Upper lobe of left lung (tissue), 4 donors: ENCODE data around the gene DEPDC5.

ENCODE experiments used
- POLR2A ChIP-seq, 4 donors: fragments of 450-650 bp; IDR thresholded peaks; one replicate each; pipeline ENCODE4 v1.5.1; 2016 to 2017; ENCODE audit warnings: antibody characterized with exemption in 4 of 4, mild to moderate bottlenecking in 2 of 4
- TF ChIP-seq, protein P1 (sequence below), 6 experiments: fragments of 450-650 bp in 4 of 6; fragments of 200-600 bp in 2 of 6; sonication (generic) in 2 of 6; IDR thresholded peaks; one replicate each; pipeline ENCODE4 v1.5.1; 2016 to 2019; ENCODE audit warnings: antibody characterized with exemption in 6 of 6

DNA sequence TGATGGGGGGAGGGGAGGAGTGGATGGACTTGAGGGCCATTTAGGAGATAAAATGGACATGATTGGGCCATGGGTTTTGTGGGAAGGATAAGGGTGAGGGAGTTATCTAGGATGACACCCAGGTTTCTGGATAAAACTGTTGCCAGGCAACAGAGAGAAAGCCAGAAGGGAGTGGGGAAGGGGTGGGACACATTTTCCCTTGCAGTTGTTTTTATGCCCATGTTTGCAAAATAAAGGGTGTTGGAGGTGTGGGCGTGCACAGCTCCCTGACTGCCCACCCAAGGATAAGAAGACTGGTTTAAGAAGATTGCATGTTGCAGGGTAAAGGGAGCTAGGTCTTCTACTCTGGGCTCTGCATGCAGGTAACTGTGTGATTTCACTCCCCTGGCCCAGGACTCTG is 172.2 kb downstream of the DEPDC5 start:
- TF ChIP-seq, protein P1, sequence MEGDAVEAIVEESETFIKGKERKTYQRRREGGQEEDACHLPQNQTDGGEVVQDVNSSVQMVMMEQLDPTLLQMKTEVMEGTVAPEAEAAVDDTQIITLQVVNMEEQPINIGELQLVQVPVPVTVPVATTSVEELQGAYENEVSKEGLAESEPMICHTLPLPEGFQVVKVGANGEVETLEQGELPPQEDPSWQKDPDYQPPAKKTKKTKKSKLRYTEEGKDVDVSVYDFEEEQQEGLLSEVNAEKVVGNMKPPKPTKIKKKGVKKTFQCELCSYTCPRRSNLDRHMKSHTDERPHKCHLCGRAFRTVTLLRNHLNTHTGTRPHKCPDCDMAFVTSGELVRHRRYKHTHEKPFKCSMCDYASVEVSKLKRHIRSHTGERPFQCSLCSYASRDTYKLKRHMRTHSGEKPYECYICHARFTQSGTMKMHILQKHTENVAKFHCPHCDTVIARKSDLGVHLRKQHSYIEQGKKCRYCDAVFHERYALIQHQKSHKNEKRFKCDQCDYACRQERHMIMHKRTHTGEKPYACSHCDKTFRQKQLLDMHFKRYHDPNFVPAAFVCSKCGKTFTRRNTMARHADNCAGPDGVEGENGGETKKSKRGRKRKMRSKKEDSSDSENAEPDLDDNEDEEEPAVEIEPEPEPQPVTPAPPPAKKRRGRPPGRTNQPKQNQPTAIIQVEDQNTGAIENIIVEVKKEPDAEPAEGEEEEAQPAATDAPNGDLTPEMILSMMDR (IDR thresholded peaks at IDR 0.05) = no peak
- no peak for TF ChIP-seq POLR2A (IDR thresholded peaks at IDR 0.05)
